Small intestine (tissue), 7 donors: ENCODE measurements around the gene TSHZ2. TPM values are rescaled to one million over a fixed set of nuclear protein-coding genes. Genes with fewer than 3 reads are reported as not detected.

ENCODE experiments used
- DNase-seq, 2 donors: peaks; one replicate each; pipeline versions ENCODE4 v3.0.0 to v3.0.0-alpha.2; 2013
- FAIRE-seq: peaks from 2 replicates; lab custom pipeline; 2012; peaks lifted over from hg19 to GRCh38; lab: Jason Lieb, UNC
- H3K27ac ChIP-seq, 3 donors: one replicate each; pipeline ENCODE4 v1.5.1; 2013; ENCODE audit warnings: low read length in 2 of 3, mild to moderate bottlenecking in 2 of 3, control low read depth in 1 of 3, inconsistent platforms in 1 of 3, low read depth in 1 of 3, moderate library complexity in 1 of 3
- H3K27me3 ChIP-seq, 3 donors: one replicate each; pipeline ENCODE4 v1.6.1; 2013; ENCODE audit warnings: low read length in 3 of 3, inconsistent platforms in 1 of 3; ENCODE audit not compliant: control insufficient read depth in 3 of 3, insufficient read depth in 3 of 3
- H3K36me3 ChIP-seq, 3 donors: one replicate each; pipeline ENCODE4 v1.6.1; 2013; ENCODE audit warnings: low read length in 3 of 3, inconsistent platforms in 1 of 3, low read depth in 1 of 3, mild to moderate bottlenecking in 1 of 3, moderate library complexity in 1 of 3; ENCODE audit not compliant: control insufficient read depth in 3 of 3, insufficient read depth in 2 of 3
- H3K4me1 ChIP-seq, 3 donors: one replicate each; pipeline ENCODE4 v1.6.1; 2013; ENCODE audit warnings: low read length in 2 of 3, inconsistent platforms in 1 of 3, low read depth in 1 of 3, mild to moderate bottlenecking in 1 of 3, moderate library complexity in 1 of 3; ENCODE audit not compliant: control insufficient read depth in 3 of 3, insufficient read depth in 2 of 3
- H3K4me3 ChIP-seq, 3 donors: one replicate each; pipeline ENCODE4 v1.5.1; 2013; ENCODE audit warnings: low read length in 3 of 3, control low read depth in 1 of 3, inconsistent platforms in 1 of 3, low read depth in 1 of 3, mild to moderate bottlenecking in 1 of 3, moderate library complexity in 1 of 3
- H3K9me3 ChIP-seq, 2 donors: one replicate each; pipeline ENCODE4 v1.6.1; 2013; ENCODE audit warnings: low read depth in 1 of 2, low read length in 1 of 2; ENCODE audit not compliant: control insufficient read depth in 2 of 2, insufficient read depth in 1 of 2
- WGBS, 3 donors: extraction: QIAGEN DNeasy Blood & Tissue Kit; methylation state at CpG; one replicate each; pipeline ENCODE4 v1.1.7; 2013; 5-methylcytosine and 5-hydroxymethylcytosine counted together
- polyA plus RNA-seq, 4 donors: library from polyadenylated mRNA; stranded (reverse) in 3 of 4; unstranded in 1 of 4; fragments of 200-250 nt in 3 of 4; fragments of 120-200 nt in 1 of 4; gene quantifications; one replicate each; pipeline versions ENCODE4 v1.2.1 to v1.2.3, GENCODE V29; 2013
- donor health status: healthy with polysubstance abuse.
- donor health status: control.
- donor health status: control.
- donor health status: Bipolar disorder and iron deficiency.
- donor health status: healthy.

The TSHZ2 gene
- polyA plus RNA-seq, 4 donors, result 0.67 to 4.4 (median 2.1) TPM

GRCh38 chr20:53330601-53331140 lies 358.5 kb downstream of the TSHZ2 start:
- WGBS, 3 donors, result 68 to 81% (median 80%) methylated on average over 6 of the region's 6 CpGs
- FAIRE-seq, result no peak
- H3K4me1 ChIP-seq, result no peaks in the 10 kb centered on the region
- H3K27me3 ChIP-seq, result no peaks in the 10 kb centered on the region
- no peak for DNase-seq
- H3K36me3 ChIP-seq, result no peaks in the 10 kb centered on the region
- H3K9me3 ChIP-seq, result no peaks in the 10 kb centered on the region
- H3K27ac ChIP-seq, result no peak overlapping the region
- no peak overlapping the region for H3K4me3 ChIP-seq

GRCh38 chr20:53331151-53331973 lies 359.2 kb downstream of the TSHZ2 start:
- 65 to 85% (median 82%) methylated on average over 12 of the region's 12 CpGs for WGBS, 3 donors
- H3K36me3 ChIP-seq, result no peaks in the 10 kb centered on the region
- H3K9me3 ChIP-seq, result no peaks in the 10 kb centered on the region
- H3K27ac ChIP-seq, result no peak overlapping the region
- no peak for DNase-seq
- H3K4me1 ChIP-seq, result no peaks in the 10 kb centered on the region
- no peaks in the 10 kb centered on the region for H3K27me3 ChIP-seq
- FAIRE-seq, result no peak
- no peak overlapping the region for H3K4me3 ChIP-seq

GRCh38 chr20:53332022-53332837 lies 360.1 kb downstream of the TSHZ2 start:
- no peaks in the 10 kb centered on the region for H3K36me3 ChIP-seq
- FAIRE-seq, result no peak
- no peak overlapping the region for H3K4me3 ChIP-seq
- H3K27ac ChIP-seq, result no peak overlapping the region
- no peak for DNase-seq
- no peaks in the 10 kb centered on the region for H3K27me3 ChIP-seq
- H3K4me1 ChIP-seq, result no peaks in the 10 kb centered on the region
- no peaks in the 10 kb centered on the region for H3K9me3 ChIP-seq
- 88 to 93% (median 92%) methylated on average over 9 of the region's 9 CpGs for WGBS, 3 donors

GRCh38 chr20:53334861-53335260 lies 362.7 kb downstream of the TSHZ2 start:
- WGBS, 3 donors, result 90 to 95% (median 95%) methylated on average over 8 of the region's 8 CpGs
- no peak for DNase-seq
- no peaks in the 10 kb centered on the region for H3K9me3 ChIP-seq
- no peak overlapping the region for H3K27ac ChIP-seq
- H3K4me1 ChIP-seq, result no peaks in the 10 kb centered on the region
- no peak overlapping the region for H3K4me3 ChIP-seq
- no peak for FAIRE-seq
- H3K36me3 ChIP-seq, result no peaks in the 10 kb centered on the region
- H3K27me3 ChIP-seq, result no peaks in the 10 kb centered on the region

- FAIRE-seq, result no peak
- no peak for DNase-seq
- 80 to 94% (median 91%) methylated on average over 6 of the region's 6 CpGs for WGBS, 3 donors
- no peaks in the 10 kb centered on the region for H3K36me3 ChIP-seq
- H3K4me1 ChIP-seq, result no peaks in the 10 kb centered on the region
- no peak overlapping the region for H3K27ac ChIP-seq
- H3K9me3 ChIP-seq, result no peaks in the 10 kb centered on the region
- no peaks in the 10 kb centered on the region for H3K27me3 ChIP-seq
- no peak overlapping the region for H3K4me3 ChIP-seq
These were observed 363.4 kb downstream of the TSHZ2 start for GRCh38 chr20:53335555-53335954.

- H3K4me3 ChIP-seq, result no peak overlapping the region
- no peaks in the 10 kb centered on the region for H3K27me3 ChIP-seq
- no peaks in the 10 kb centered on the region for H3K9me3 ChIP-seq
- no peaks in the 10 kb centered on the region for H3K36me3 ChIP-seq
- DNase-seq, result no peak
- 32 to 68% (median 45%) methylated on average over 3 of the region's 3 CpGs for WGBS, 3 donors
- no peak for FAIRE-seq
- no peaks in the 10 kb centered on the region for H3K4me1 ChIP-seq
- H3K27ac ChIP-seq, result no peak overlapping the region
These were observed 364.7 kb downstream of the TSHZ2 start for GRCh38 chr20:53336892-53337291.

- Histone ChIP-seq H3K27me3 (no peaks in the 10 kb centered on the region), H3K4me3 (no peak overlapping the region), H3K27ac (no peak overlapping the region), H3K36me3 (no peaks in the 10 kb centered on the region), H3K9me3 (no peaks in the 10 kb centered on the region), H3K4me1 (no peaks in the 10 kb centered on the region)
- no peak for FAIRE-seq
- WGBS, 3 donors, result 22 to 67% (median 37%) methylated on average over 8 of the region's 8 CpGs
- DNase-seq, result peak; percentile 24 to 50
These were observed 365.4 kb downstream of the TSHZ2 start for GRCh38 chr20:53337390-53338101.

GRCh38 chr20:53338716-53339115 lies 366.6 kb downstream of the TSHZ2 start:
- DNase-seq, result no peak
- FAIRE-seq, result no peak
- H3K27me3 ChIP-seq, result no peaks in the 10 kb centered on the region
- no peaks in the 10 kb centered on the region for H3K36me3 ChIP-seq
- H3K4me1 ChIP-seq, result no peaks in the 10 kb centered on the region
- no peak overlapping the region for H3K4me3 ChIP-seq
- no peak overlapping the region for H3K27ac ChIP-seq
- WGBS, 3 donors, result 82 to 87% (median 84%) methylated on average over 4 of the region's 4 CpGs
- H3K9me3 ChIP-seq, result no peaks in the 10 kb centered on the region
